ENCODE results near the gene IL17F. TPM values are rescaled to one million over a fixed set of nuclear protein-coding genes. Genes with fewer than 3 reads are reported as not detected.

IL17F gene
- total and polyA plus RNA-seq, 2 experiments from 2014 or later: not detected

- Histone ChIP-seq H3K36me3 (ENCODE audit: low read depth) (no peaks in the 10 kb centered on the region), H3K4me2 (ENCODE audit: unreplicated experiment) (no peak overlapping the region), H3K4me3 (no peak overlapping the region), H4K20me1 (ENCODE audit: insufficient read depth) (no peaks in the 10 kb centered on the region), H3K79me2 (ENCODE audit: insufficient read depth) (no peaks in the 10 kb centered on the region), H3K27ac (no peak overlapping the region), H3K9me3 (ENCODE audit: low read depth) (no peaks in the 10 kb centered on the region), H3F3A (ENCODE audit: insufficient read depth) (peaks cover 9% of the 10 kb centered on the region; the same call in 1 of the 2 replicates), H3K27me3 (replicated peaks; ENCODE audit: insufficient read depth) (no peaks in the 10 kb centered on the region), H3K9me2 (ENCODE audit: insufficient read depth) (no peaks in the 10 kb centered on the region), H3K4me1 (ENCODE audit: insufficient read depth) (peaks cover 10% of the 10 kb centered on the region; the same call in 1 of the 2 replicates), H3K9ac (no peak overlapping the region), H2AFZ (no peak overlapping the region)
- in situ Hi-C loops (cut with MboI): no loop called here
- TF ChIP-seq EZH2 (IDR thresholded peaks at IDR 0.05; ENCODE audit: insufficient read depth, poor library complexity, severe bottlenecking): no peak
- no peak for TF ChIP-seq EZH2phosphoT487 (IDR thresholded peaks at IDR 0.05; ENCODE audit: insufficient read depth, low read depth)
- 91 to 94% methylated on average over 9 of the region's 9 CpGs for WGBS, 2 experiments (ENCODE audit: low coverage in 1 of 2, low lambda C conversion rate in 2 of 2, missing lambda C conversion rate in 2 of 2)
- DNase-seq: no peak
Measured at GRCh38 chr6:52262620-52263344, 18.5 kb upstream of the IL17F start.

- no peaks in the 10 kb centered on the region for H3K27me3 ChIP-seq (replicated peaks; ENCODE audit: insufficient read depth)
- peak; percentile 75 for DNase-seq
- no peaks in the 10 kb centered on the region for H3K36me3 ChIP-seq (ENCODE audit: low read depth)
- H3K9me2 ChIP-seq (ENCODE audit: insufficient read depth): no peaks in the 10 kb centered on the region
- H3K27ac ChIP-seq: no peak overlapping the region
- WGBS, 2 experiments (ENCODE audit: low coverage in 1 of 2, low lambda C conversion rate in 2 of 2, missing lambda C conversion rate in 2 of 2): 5 to 7% methylated on average over 6 of the region's 6 CpGs
- H3F3A ChIP-seq (ENCODE audit: insufficient read depth): peaks cover 9% of the 10 kb centered on the region; the same call in 1 of the 2 replicates
- no peaks in the 10 kb centered on the region for H3K9me3 ChIP-seq (ENCODE audit: low read depth)
- no peaks in the 10 kb centered on the region for H4K20me1 ChIP-seq (ENCODE audit: insufficient read depth)
- in situ Hi-C loops (cut with MboI): no loop called here
- H3K79me2 ChIP-seq (ENCODE audit: insufficient read depth): no peaks in the 10 kb centered on the region
- H3K4me1 ChIP-seq (ENCODE audit: insufficient read depth): peaks cover 10% of the 10 kb centered on the region; the same call in 1 of the 2 replicates
- peak overlapping the region; percentile 64 for H3K4me2 ChIP-seq (ENCODE audit: unreplicated experiment)
- H2AFZ ChIP-seq: 0 out of 2 replicates have a peak overlapping the region, but pooled peaks have one; percentile 21
- no peak overlapping the region for H3K4me3 ChIP-seq
- TF ChIP-seq EZH2 (IDR thresholded peaks at IDR 0.05; ENCODE audit: insufficient read depth, poor library complexity, severe bottlenecking): no peak
- TF ChIP-seq EZH2phosphoT487 (IDR thresholded peaks at IDR 0.05; ENCODE audit: insufficient read depth, low read depth): no peak
- no peak overlapping the region for H3K9ac ChIP-seq
Measured at GRCh38 chr6:52261229-52261628, 16.9 kb upstream of the IL17F start.

GRCh38 chr6:52260634-52261033 is 16.3 kb upstream of the IL17F start:
- no peak overlapping the region for H3K9ac ChIP-seq
- no peak for TF ChIP-seq EZH2phosphoT487 (IDR thresholded peaks at IDR 0.05; ENCODE audit: insufficient read depth, low read depth)
- no peak for TF ChIP-seq EZH2 (IDR thresholded peaks at IDR 0.05; ENCODE audit: insufficient read depth, poor library complexity, severe bottlenecking)
- no peak overlapping the region for H3K27ac ChIP-seq
- H3K4me1 ChIP-seq (ENCODE audit: insufficient read depth): peaks cover 10% of the 10 kb centered on the region; the same call in 1 of the 2 replicates
- H3K9me2 ChIP-seq (ENCODE audit: insufficient read depth): no peaks in the 10 kb centered on the region
- no peak overlapping the region for H3K4me2 ChIP-seq (ENCODE audit: unreplicated experiment)
- no peaks in the 10 kb centered on the region for H3K27me3 ChIP-seq (replicated peaks; ENCODE audit: insufficient read depth)
- H3F3A ChIP-seq (ENCODE audit: insufficient read depth): peaks cover 9% of the 10 kb centered on the region; the same call in 1 of the 2 replicates
- H3K36me3 ChIP-seq (ENCODE audit: low read depth): no peaks in the 10 kb centered on the region
- in situ Hi-C loops (cut with MboI): no loop called here
- H3K9me3 ChIP-seq (ENCODE audit: low read depth): no peaks in the 10 kb centered on the region
- H3K79me2 ChIP-seq (ENCODE audit: insufficient read depth): no peaks in the 10 kb centered on the region
- H2AFZ ChIP-seq: no peak overlapping the region
- no peaks in the 10 kb centered on the region for H4K20me1 ChIP-seq (ENCODE audit: insufficient read depth)
- WGBS, 2 experiments (ENCODE audit: low coverage in 1 of 2, low lambda C conversion rate in 2 of 2, missing lambda C conversion rate in 2 of 2): 98 to 100% methylated on average over 3 of the region's 3 CpGs
- DNase-seq: no peak
- H3K4me3 ChIP-seq: no peak overlapping the region

GRCh38 chr6:52255434-52255833 is 11.1 kb upstream of the IL17F start:
- Histone ChIP-seq H3K27ac (no peak overlapping the region), H4K20me1 (ENCODE audit: insufficient read depth) (no peaks in the 10 kb centered on the region), H3K9me3 (ENCODE audit: low read depth) (no peaks in the 10 kb centered on the region), H3K9ac (no peak overlapping the region), H3K36me3 (ENCODE audit: low read depth) (no peaks in the 10 kb centered on the region), H2AFZ (no peak overlapping the region), H3K9me2 (ENCODE audit: insufficient read depth) (no peaks in the 10 kb centered on the region), H3K4me2 (ENCODE audit: unreplicated experiment) (no peak overlapping the region), H3K4me3 (no peak overlapping the region), H3F3A (ENCODE audit: insufficient read depth) (no peaks in the 10 kb centered on the region), H3K27me3 (replicated peaks; ENCODE audit: insufficient read depth) (peaks cover 15% of the 10 kb centered on the region; the same call in 1 of the 2 replicates), H3K4me1 (ENCODE audit: insufficient read depth) (peaks cover 9% of the 10 kb centered on the region; the same call in 1 of the 2 replicates), H3K79me2 (ENCODE audit: insufficient read depth) (no peaks in the 10 kb centered on the region)
- 89 to 96% methylated on average over 2 of the region's 2 CpGs for WGBS, 2 experiments (ENCODE audit: low coverage in 1 of 2, low lambda C conversion rate in 2 of 2, missing lambda C conversion rate in 2 of 2)
- DNase-seq: no peak
- in situ Hi-C loops (cut with MboI): no loop called here
- no peak for TF ChIP-seq EZH2 (IDR thresholded peaks at IDR 0.05; ENCODE audit: insufficient read depth, poor library complexity, severe bottlenecking)
- no peak for TF ChIP-seq EZH2phosphoT487 (IDR thresholded peaks at IDR 0.05; ENCODE audit: insufficient read depth, low read depth)

Measured in GM23248 (cell line).